ENCODE measurements around the gene KCTD12. TPM values are rescaled to one million over a fixed set of nuclear protein-coding genes. Genes with fewer than 3 reads are reported as not detected.
A peak's percentile ranks its signal among the peaks of the same experiment; 100 is the strongest.
"Not testable (repeated sequence)": the region's sequence is repeated elsewhere in the genome, so short reads cannot be mapped to it uniquely, and the experiment has no call there.

KCTD12 gene
- total RNA-seq, 1 donor from 2014 or later: 15.3 TPM

GRCh38 chr13:76913898-76914297 lies 27.7 kb upstream of the KCTD12 start:
- no peak for TF ChIP-seq CTCF (IDR thresholded peaks at IDR 0.05; ENCODE audit: insufficient read depth, low read length, severe bottlenecking)
- DNase-seq (ENCODE audit: low read depth) (no peak), FAIRE-seq (no peak)

GRCh38 chr13:76912476-76912875 lies 26.3 kb upstream of the KCTD12 start:
- FAIRE-seq (no peak), DNase-seq (ENCODE audit: low read depth) (no peak)
- no peak overlapping the region for H3K4me3 ChIP-seq (ENCODE audit: low read depth, low read length)
- H3K36me3 ChIP-seq (ENCODE audit: control insufficient read depth, insufficient read depth, low read length): no peaks in the 10 kb centered on the region
- no peaks in the 10 kb centered on the region for H3K27me3 ChIP-seq (ENCODE audit: control insufficient read depth, insufficient read depth, low read length)
- TF ChIP-seq CTCF (IDR thresholded peaks at IDR 0.05; ENCODE audit: insufficient read depth, low read length, severe bottlenecking): no peak

More at GRCh38 chr13:76913898-76914297, 27.7 kb upstream of the KCTD12 start:
- H3K27me3 ChIP-seq (ENCODE audit: control insufficient read depth, insufficient read depth, low read length): no peaks in the 10 kb centered on the region
- no peaks in the 10 kb centered on the region for H3K36me3 ChIP-seq (ENCODE audit: control insufficient read depth, insufficient read depth, low read length)
- H3K4me3 ChIP-seq (ENCODE audit: low read depth, low read length): no peak overlapping the region

- DNase-seq (ENCODE audit: low read depth) (no peak), FAIRE-seq (no peak)
- Histone ChIP-seq H3K36me3 (ENCODE audit: control insufficient read depth, insufficient read depth, low read length) (no peaks in the 10 kb centered on the region), H3K4me3 (ENCODE audit: low read depth, low read length) (no peak overlapping the region), H3K27me3 (ENCODE audit: control insufficient read depth, insufficient read depth, low read length) (peaks cover 2% of the 10 kb centered on the region)
- no peak for TF ChIP-seq CTCF (IDR thresholded peaks at IDR 0.05; ENCODE audit: insufficient read depth, low read length, severe bottlenecking)
Observed at GRCh38 chr13:76904507-76904906, 18.3 kb upstream of the KCTD12 start.

- no peak overlapping the region for H3K4me3 ChIP-seq (ENCODE audit: low read depth, low read length)
- peak; percentile 93 for TF ChIP-seq CTCF (IDR thresholded peaks at IDR 0.05; ENCODE audit: insufficient read depth, low read length, severe bottlenecking)
- FAIRE-seq (peak; percentile 98), DNase-seq (ENCODE audit: low read depth) (peak; percentile 78)
- peaks cover 2% of the 10 kb centered on the region for H3K27me3 ChIP-seq (ENCODE audit: control insufficient read depth, insufficient read depth, low read length)
- H3K36me3 ChIP-seq (ENCODE audit: control insufficient read depth, insufficient read depth, low read length): no peaks in the 10 kb centered on the region
Observed at GRCh38 chr13:76903544-76904162, 17.4 kb upstream of the KCTD12 start.

GRCh38 chr13:76899066-76899465 lies 12.9 kb upstream of the KCTD12 start:
- H3K36me3 ChIP-seq (ENCODE audit: control insufficient read depth, insufficient read depth, low read length); FAIRE-seq; H3K27me3 ChIP-seq (ENCODE audit: control insufficient read depth, insufficient read depth, low read length); DNase-seq (ENCODE audit: low read depth); H3K4me3 ChIP-seq (ENCODE audit: low read depth, low read length): not testable (repeated sequence)

- not testable (repeated sequence) for FAIRE-seq; H3K27me3 ChIP-seq (ENCODE audit: control insufficient read depth, insufficient read depth, low read length); H3K36me3 ChIP-seq (ENCODE audit: control insufficient read depth, insufficient read depth, low read length); H3K4me3 ChIP-seq (ENCODE audit: low read depth, low read length)
- DNase-seq (ENCODE audit: low read depth): peak; percentile 79
Observed at GRCh38 chr13:76897171-76897570, 11.0 kb upstream of the KCTD12 start.
